ENCODE data around the gene PROM2. TPM values are rescaled to one million over a fixed set of nuclear protein-coding genes. Genes with fewer than 3 reads are reported as not detected.

The PROM2 gene
- total RNA-seq, 1 donor from 2014 or later, result 10.8 TPM

- no peak for TF ChIP-seq CTCF (IDR thresholded peaks at IDR 0.05; ENCODE audit: insufficient read depth, low read length, severe bottlenecking)
- no peak overlapping the region for H3K4me3 ChIP-seq (ENCODE audit: low read depth, low read length)
- no peak for FAIRE-seq
- DNase-seq (ENCODE audit: low read depth), result no peak
- peaks cover 1% of the 10 kb centered on the region for H3K27me3 ChIP-seq (ENCODE audit: control insufficient read depth, insufficient read depth, low read length)
- H3K36me3 ChIP-seq (ENCODE audit: control insufficient read depth, insufficient read depth, low read length), result peaks cover 27% of the 10 kb centered on the region
Observed at GRCh38 chr2:95291222-95291621, 17.0 kb downstream of the PROM2 start.

GRCh38 chr2:95292623-95293260 is 18.5 kb downstream of the PROM2 start:
- no peak for TF ChIP-seq CTCF (IDR thresholded peaks at IDR 0.05; ENCODE audit: insufficient read depth, low read length, severe bottlenecking)
- FAIRE-seq (peak; percentile 40), DNase-seq (ENCODE audit: low read depth) (peak; percentile 76)
- Histone ChIP-seq H3K4me3 (ENCODE audit: low read depth, low read length) (no peak overlapping the region), H3K36me3 (ENCODE audit: control insufficient read depth, insufficient read depth, low read length) (peaks cover 19% of the 10 kb centered on the region), H3K27me3 (ENCODE audit: control insufficient read depth, insufficient read depth, low read length) (peaks cover 6% of the 10 kb centered on the region)

- no peak for TF ChIP-seq CTCF (IDR thresholded peaks at IDR 0.05; ENCODE audit: insufficient read depth, low read length, severe bottlenecking)
- peaks cover 7% of the 10 kb centered on the region for H3K36me3 ChIP-seq (ENCODE audit: control insufficient read depth, insufficient read depth, low read length)
- FAIRE-seq, result no peak
Observed at GRCh38 chr2:95294579-95295250, 20.5 kb downstream of the PROM2 start.

GRCh38 chr2:95295376-95295775 is 21.1 kb downstream of the PROM2 start:
- Histone ChIP-seq H3K4me3 (ENCODE audit: low read depth, low read length) (no peak overlapping the region), H3K27me3 (ENCODE audit: control insufficient read depth, insufficient read depth, low read length) (peaks cover 15% of the 10 kb centered on the region), H3K36me3 (ENCODE audit: control insufficient read depth, insufficient read depth, low read length) (peaks cover 2% of the 10 kb centered on the region)
- TF ChIP-seq CTCF (IDR thresholded peaks at IDR 0.05; ENCODE audit: insufficient read depth, low read length, severe bottlenecking), result no peak
- DNase-seq (ENCODE audit: low read depth) (no peak), FAIRE-seq (no peak)

More at GRCh38 chr2:95294579-95295250, 20.5 kb downstream of the PROM2 start:
- H3K4me3 ChIP-seq (ENCODE audit: low read depth, low read length), result no peak overlapping the region
- DNase-seq (ENCODE audit: low read depth), result no peak
- H3K27me3 ChIP-seq (ENCODE audit: control insufficient read depth, insufficient read depth, low read length), result peaks cover 15% of the 10 kb centered on the region

- no peak for FAIRE-seq
Observed at GRCh38 chr2:95296011-95296410, 21.8 kb downstream of the PROM2 start.

More at GRCh38 chr2:95296011-95296410, 21.8 kb downstream of the PROM2 start:
- H3K36me3 ChIP-seq (ENCODE audit: control insufficient read depth, insufficient read depth, low read length), result peaks cover 2% of the 10 kb centered on the region
- H3K27me3 ChIP-seq (ENCODE audit: control insufficient read depth, insufficient read depth, low read length), result peaks cover 15% of the 10 kb centered on the region
- TF ChIP-seq CTCF (IDR thresholded peaks at IDR 0.05; ENCODE audit: insufficient read depth, low read length, severe bottlenecking), result no peak
- no peak overlapping the region for H3K4me3 ChIP-seq (ENCODE audit: low read depth, low read length)
- DNase-seq (ENCODE audit: low read depth), result no peak

Measured in bronchial epithelial cell (primary cell).